ENCODE results near the gene OPN3. TPM values are rescaled to one million over a fixed set of nuclear protein-coding genes. Genes with fewer than 3 reads are reported as not detected.

OPN3 gene
- polyA plus RNA-seq, 1 donor (not counting 4 experiments of a cell fraction or from before 2014, with no cell fraction given): 48.4 TPM

DNA sequence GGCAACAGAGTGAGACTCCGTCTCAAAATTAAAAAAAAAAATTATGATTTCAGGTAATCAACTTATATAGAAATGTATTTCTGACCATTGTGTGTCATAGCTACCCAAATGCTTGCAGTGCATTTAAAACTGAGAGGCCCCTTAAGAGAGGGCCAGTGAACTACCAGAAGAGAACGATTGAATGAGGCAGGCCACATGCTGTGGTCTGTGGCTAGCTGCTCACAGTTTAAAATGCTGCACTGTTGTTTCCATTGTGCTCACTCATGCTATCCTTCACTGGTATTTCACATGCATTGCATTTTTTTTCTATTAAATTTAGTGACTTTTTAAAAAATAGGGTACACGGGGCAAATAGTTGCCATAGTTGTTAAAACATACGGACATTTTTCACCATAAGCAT, 26.0 kb downstream of the OPN3 start:
- Histone ChIP-seq H3K9ac (ENCODE audit: control insufficient read depth, extremely low read depth, insufficient read depth, low read length) (no peak overlapping the region), H3K4me1 (ENCODE audit: control insufficient read depth, extremely low read depth, insufficient read depth, low read length) (peaks cover 36% of the 10 kb centered on the region), H2AFZ (ENCODE audit: control insufficient read depth, low read length) (no peak overlapping the region), H3K9me1 (ENCODE audit: control insufficient read depth, extremely low read depth, insufficient read depth, low read length) (no peaks in the 10 kb centered on the region), H3K27ac (ENCODE audit: control insufficient read depth, insufficient read depth, low read length) (no peak overlapping the region), H4K20me1 (ENCODE audit: control insufficient read depth, extremely low read depth, insufficient read depth, low read length) (no peaks in the 10 kb centered on the region), H3K9me3 (ENCODE audit: control insufficient read depth, low read depth, low read length) (no peaks in the 10 kb centered on the region), H3K4me2 (ENCODE audit: control insufficient read depth, extremely low read depth, insufficient read depth, low read depth, low read length) (no peak overlapping the region), H3K79me2 (ENCODE audit: control insufficient read depth, insufficient read depth, low read length) (no peaks in the 10 kb centered on the region), H3K27me3 (ENCODE audit: control insufficient read depth, extremely low read depth, insufficient read depth, low read length) (no peaks in the 10 kb centered on the region), H3K4me3 (ENCODE audit: control insufficient read depth in 2 of 3, extremely low read depth in 1 of 3, insufficient read depth in 2 of 3, low read depth in 1 of 3, low read length in 3 of 3) (no peak overlapping the region), H3K36me3 (ENCODE audit: control insufficient read depth in 2 of 2, extremely low read depth in 1 of 2, insufficient read depth in 2 of 2, low read length in 2 of 2) (no peaks in the 10 kb centered on the region)
- dilution Hi-C loops (cut with MboI; ENCODE audit: extremely low pct_ligation_motif_present, low sequenced_read_pairs): loop anchor here (25.0 kb wide), 1 partner anchor 223 kb away; the partner anchor contains the start of gene EXO1
- DNase-seq (ENCODE audit: low read depth, low spot score): no peak
- no peak for FAIRE-seq
- TF ChIP-seq EZH2 (IDR thresholded peaks at IDR 0.05; ENCODE audit: low read length): no peak
- TF ChIP-seq, protein P1, sequence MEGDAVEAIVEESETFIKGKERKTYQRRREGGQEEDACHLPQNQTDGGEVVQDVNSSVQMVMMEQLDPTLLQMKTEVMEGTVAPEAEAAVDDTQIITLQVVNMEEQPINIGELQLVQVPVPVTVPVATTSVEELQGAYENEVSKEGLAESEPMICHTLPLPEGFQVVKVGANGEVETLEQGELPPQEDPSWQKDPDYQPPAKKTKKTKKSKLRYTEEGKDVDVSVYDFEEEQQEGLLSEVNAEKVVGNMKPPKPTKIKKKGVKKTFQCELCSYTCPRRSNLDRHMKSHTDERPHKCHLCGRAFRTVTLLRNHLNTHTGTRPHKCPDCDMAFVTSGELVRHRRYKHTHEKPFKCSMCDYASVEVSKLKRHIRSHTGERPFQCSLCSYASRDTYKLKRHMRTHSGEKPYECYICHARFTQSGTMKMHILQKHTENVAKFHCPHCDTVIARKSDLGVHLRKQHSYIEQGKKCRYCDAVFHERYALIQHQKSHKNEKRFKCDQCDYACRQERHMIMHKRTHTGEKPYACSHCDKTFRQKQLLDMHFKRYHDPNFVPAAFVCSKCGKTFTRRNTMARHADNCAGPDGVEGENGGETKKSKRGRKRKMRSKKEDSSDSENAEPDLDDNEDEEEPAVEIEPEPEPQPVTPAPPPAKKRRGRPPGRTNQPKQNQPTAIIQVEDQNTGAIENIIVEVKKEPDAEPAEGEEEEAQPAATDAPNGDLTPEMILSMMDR (optimal IDR thresholded peaks at IDR 0.05 in 1 of 3, IDR thresholded peaks at IDR 0.05 in 1 of 3, conservative IDR thresholded peaks at IDR 0.05 in 1 of 3; ENCODE audit: extremely low read depth in 1 of 3, insufficient read depth in 2 of 3, low read length in 3 of 3): no peak

DNA sequence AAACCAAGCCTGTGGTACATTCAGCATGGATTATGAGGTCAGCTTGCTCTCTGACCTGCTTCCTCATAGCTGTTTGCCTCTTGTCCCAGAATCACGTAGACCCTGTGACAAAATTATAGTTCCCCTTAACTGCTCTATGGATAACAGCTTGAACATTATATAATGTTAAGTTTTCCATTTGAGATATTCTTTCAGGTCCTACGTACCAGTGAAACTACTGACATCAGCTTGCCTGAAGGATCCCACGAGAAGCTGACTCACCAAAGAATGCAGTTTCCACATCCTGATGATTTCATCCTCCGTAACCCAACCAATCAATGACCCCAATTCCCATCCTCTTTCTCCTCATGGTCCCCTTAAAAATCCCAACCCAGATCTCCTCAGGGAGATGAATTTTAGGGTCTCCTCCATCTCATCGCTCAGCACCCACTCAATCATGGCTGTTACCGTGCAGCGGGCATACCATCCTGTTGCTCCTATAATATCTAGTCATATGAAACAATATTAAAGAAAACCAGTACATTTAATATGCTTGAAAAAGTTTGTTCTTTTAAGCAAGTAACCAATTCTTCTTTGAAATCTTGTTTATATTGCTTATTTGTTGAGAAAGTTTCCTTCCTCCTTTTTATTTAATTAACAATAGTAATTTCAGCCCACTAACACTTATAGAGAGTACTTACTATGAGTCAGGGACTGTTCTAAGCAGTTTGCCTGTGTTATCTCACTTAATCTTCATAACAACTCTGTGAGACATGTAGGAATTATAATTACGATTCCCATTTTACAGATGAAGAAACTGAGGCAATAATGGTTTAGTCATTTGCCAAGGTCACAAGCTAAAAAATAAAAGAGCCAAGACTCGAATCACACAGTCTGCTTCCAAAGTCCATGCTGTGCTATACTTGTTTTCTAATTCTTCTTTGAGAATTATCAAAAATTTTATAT, 27.4 kb downstream of the OPN3 start:
- dilution Hi-C loops (cut with MboI; ENCODE audit: extremely low pct_ligation_motif_present, low sequenced_read_pairs): loop anchor here (25.0 kb wide), 1 partner anchor 224 kb away; the partner anchor contains the start of gene EXO1
- Histone ChIP-seq H3K9ac (ENCODE audit: control insufficient read depth, extremely low read depth, insufficient read depth, low read length) (peak overlapping the region; percentile 54), H3K4me3 (ENCODE audit: control insufficient read depth in 2 of 3, extremely low read depth in 1 of 3, insufficient read depth in 2 of 3, low read depth in 1 of 3, low read length in 3 of 3) (no peak overlapping the region), H3K9me3 (ENCODE audit: control insufficient read depth, low read depth, low read length) (no peaks in the 10 kb centered on the region), H3K4me2 (ENCODE audit: control insufficient read depth, extremely low read depth, insufficient read depth, low read depth, low read length) (peak overlapping the region; percentile 67), H3K27ac (ENCODE audit: control insufficient read depth, insufficient read depth, low read length) (peak overlapping the region; percentile 93), H4K20me1 (ENCODE audit: control insufficient read depth, extremely low read depth, insufficient read depth, low read length) (no peaks in the 10 kb centered on the region), H3K27me3 (ENCODE audit: control insufficient read depth, extremely low read depth, insufficient read depth, low read length) (no peaks in the 10 kb centered on the region), H3K79me2 (ENCODE audit: control insufficient read depth, insufficient read depth, low read length) (no peaks in the 10 kb centered on the region), H3K36me3 (ENCODE audit: control insufficient read depth in 2 of 2, extremely low read depth in 1 of 2, insufficient read depth in 2 of 2, low read length in 2 of 2) (no peaks in the 10 kb centered on the region), H2AFZ (ENCODE audit: control insufficient read depth, low read length) (peak overlapping the region; percentile 64), H3K9me1 (ENCODE audit: control insufficient read depth, extremely low read depth, insufficient read depth, low read length) (no peaks in the 10 kb centered on the region), H3K4me1 (ENCODE audit: control insufficient read depth, extremely low read depth, insufficient read depth, low read length) (peaks cover 47% of the 10 kb centered on the region)
- TF ChIP-seq, protein P1 (optimal IDR thresholded peaks at IDR 0.05 in 1 of 3, IDR thresholded peaks at IDR 0.05 in 1 of 3, conservative IDR thresholded peaks at IDR 0.05 in 1 of 3; ENCODE audit: extremely low read depth in 1 of 3, insufficient read depth in 2 of 3, low read length in 3 of 3): no peak
- no peak for TF ChIP-seq EZH2 (IDR thresholded peaks at IDR 0.05; ENCODE audit: low read length)
- FAIRE-seq (peak; percentile 71), DNase-seq (ENCODE audit: low read depth, low spot score) (no peak)

Data from keratinocyte (primary cell).